B cell (primary cell): ENCODE data around the gene WASF2.

Experiments
- CTCF ChIP-seq: fragments of 200-600 bp; IDR thresholded peaks from one replicate; pipeline ENCODE4 v1.8.0; 2022; ENCODE audit warnings: antibody characterized with exemption, mild to moderate bottlenecking
- EZH2 ChIP-seq: IDR thresholded peaks from 2 replicates; pipeline ENCODE4 v1.6.1; 2012; ENCODE audit warnings: borderline replicate concordance, low read depth, mild to moderate bottlenecking, moderate library complexity, low read length; ENCODE audit not compliant: insufficient read depth, poor library complexity, severe bottlenecking

- no peak for TF ChIP-seq CTCF
- no peak for TF ChIP-seq EZH2
Observed at GRCh38 chr1:27427816-27428315, 62.1 kb downstream of the WASF2 start.
